Astrocyte of the hippocampus (primary cell): Measurements from ENCODE around the gene MAP2K3.
"Not testable (repeated sequence)": the region's sequence is repeated elsewhere in the genome, so short reads cannot be mapped to it uniquely, and the experiment has no call there.

Experiments
- DNase-seq: peaks from one replicate; pipeline ENCODE4 v3.0.0; 2011; ENCODE audit warnings: low read depth, low spot score

MAP2K3 gene

DNA sequence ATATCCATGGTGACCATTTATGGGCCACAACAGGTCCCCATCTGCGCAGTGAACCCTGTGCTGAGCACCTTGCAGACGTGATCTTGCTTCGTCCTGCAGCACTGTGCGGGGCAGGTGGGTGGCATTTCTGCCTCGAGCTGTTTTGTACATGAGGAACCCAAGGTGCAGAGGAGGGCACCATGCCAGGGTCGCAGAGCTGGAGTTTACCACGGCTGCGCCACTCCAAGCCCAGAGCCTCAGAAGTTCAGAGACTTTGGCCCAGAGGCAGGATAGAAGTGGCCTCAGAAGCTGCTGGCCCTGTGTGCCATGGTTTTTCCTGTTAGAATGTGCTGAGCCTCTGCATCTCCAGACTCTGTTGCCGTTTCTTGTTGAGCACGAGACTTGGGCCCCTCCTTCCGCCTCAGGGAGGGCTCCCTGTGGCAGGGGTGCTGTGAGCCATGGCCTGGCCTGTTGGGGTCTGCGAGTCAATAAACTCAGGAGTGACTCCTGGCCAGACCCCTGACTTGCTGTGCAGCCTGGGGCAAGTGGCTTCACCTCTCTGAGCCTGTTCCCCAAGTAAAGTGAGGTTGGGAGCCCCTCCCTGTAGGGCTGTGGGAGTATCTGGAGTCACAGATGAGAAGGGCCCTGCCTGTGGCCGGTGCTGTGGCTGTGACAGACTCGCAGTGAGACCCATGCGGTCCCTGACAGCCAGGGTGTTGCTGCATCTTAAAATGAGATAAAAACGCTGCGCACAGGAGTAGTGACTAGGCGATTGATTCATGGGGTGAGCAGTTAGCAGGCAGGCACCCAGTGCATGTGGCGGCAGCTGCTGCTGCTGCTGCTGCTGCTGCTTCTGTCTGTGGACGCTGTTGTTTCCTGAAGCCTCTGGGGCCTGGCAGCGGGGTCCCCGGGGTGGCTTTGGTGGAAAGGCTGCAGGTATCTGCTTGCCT, 11.8 kb downstream of the MAP2K3 start:
- DNase-seq: no peak

GRCh38 chr17:21297026-21297520, 12.6 kb downstream of the MAP2K3 start:
- DNase-seq: peak; percentile 46

DNA sequence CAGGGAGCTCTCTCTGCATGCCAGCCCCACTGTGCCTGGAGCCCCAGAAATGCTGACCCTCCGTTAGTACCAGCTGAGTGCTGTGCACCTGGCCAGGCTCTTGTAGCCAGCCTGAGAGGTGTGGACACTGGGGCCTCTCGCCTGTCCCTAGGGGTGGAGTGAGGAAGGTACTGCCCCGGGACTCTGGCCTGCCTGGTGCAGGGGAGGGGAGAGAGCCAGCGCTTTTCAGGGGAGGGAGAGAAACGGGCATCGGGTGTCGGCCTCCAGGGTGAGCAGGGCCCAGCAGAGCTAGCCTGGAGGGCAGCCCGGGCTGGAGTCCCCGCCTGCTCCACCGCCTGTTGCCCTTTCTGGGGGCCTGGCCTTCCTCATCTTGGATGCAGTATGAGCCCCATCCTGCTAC, 13.1 kb downstream of the MAP2K3 start:
- DNase-seq: no peak

- DNase-seq: no peak
Measured at GRCh38 chr17:21298056-21298982, 13.8 kb downstream of the MAP2K3 start.

DNA sequence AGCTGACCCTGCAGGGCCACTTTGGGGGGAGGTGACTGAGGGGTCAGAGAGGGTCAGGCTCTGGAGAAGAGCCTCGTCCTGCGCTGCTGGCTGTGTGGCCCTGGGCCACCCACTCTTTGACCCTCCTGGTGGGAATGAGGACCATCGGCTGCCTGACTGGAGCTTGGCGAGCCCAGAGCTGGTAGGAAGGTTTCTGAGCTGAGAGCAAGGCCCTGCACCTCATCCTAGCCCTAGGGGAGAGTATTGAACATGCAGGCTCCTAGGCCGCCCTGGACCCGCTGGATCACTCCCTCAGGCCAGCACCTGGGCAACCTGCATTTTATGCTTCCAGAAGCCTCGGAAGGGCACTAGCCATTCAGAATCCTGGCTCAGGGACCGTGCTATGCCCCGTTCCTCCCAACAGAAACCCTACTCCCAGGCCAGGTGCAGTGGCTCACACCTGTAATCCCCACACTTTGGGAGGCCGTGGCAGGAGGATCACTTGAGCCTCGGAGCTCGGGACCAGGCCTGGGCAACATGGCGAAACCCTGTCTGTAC, 14.5 kb downstream of the MAP2K3 start:
- no peak for DNase-seq

DNA sequence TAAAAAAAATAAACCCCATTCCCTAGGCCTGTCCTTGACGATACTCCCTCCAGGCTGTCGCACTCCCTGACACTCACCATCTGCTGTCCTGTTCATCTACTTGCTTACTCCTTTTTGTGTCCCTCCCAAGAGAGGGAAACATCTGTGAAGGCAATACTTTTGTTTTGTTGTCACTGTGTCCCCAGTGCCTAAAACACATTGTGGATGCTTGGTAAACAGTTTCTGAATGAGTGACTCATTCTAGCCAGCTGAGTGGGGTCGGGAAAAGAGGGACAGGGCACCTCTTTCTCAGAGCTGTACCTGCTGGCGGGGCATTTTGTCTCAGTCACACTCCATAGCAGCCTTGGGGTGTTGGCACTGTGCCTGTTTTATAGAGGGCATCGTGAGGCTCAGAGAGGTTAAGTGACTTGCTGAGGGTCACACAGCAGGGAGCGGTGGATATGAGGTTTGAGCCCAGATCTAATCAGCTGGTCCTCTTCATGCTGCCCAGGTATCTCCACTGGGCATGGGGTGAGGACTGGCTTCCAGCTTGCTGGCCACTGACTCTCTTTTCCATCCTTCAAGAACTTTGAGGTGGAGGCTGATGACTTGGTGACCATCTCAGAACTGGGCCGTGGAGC, 15.6 kb downstream of the MAP2K3 start:
- no peak for DNase-seq

DNA sequence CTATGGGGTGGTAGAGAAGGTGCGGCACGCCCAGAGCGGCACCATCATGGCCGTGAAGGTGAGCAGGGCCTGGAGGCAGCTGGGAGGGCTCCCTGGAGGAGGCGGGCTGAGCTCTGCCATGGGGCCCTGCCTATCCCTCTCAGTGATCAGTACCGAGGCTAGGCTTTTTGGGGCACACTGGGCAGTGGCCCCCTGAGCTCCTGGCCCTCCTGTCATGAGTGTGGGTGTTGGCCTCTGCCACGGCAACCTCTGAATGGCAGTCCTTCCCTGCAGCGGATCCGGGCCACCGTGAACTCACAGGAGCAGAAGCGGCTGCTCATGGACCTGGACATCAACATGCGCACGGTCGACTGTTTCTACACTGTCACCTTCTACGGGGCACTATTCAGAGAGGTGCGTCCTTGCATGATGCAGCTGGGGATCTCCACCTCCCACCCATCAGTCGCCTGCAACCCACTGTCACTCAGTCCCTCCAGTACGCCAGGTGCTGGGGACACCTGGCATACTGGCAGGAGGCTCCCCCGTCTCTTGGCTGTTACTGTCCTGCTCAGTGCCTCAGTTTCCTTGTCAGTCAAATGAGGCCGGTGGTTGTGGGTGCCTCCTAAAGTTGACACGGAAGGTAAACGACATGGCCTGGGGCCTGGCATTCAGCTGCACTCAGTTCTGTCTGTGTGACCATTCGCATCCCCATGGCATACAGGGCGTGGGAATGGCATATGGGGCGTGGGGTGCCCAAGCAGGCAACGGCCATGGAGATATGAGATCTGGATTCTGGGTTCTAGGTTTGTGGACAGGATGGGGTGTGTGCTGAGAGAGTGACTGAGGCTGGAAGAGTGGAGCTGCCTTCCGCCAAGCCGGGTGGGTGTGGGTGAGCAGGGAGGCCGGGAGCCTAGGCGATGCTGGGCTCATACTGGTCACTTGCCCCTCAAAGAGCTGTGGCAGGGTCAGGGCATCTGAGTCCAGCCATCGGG, 16.4 kb downstream of the MAP2K3 start:
- no peak for DNase-seq

- no peak for DNase-seq
Measured at GRCh38 chr17:21301593-21302550, 17.4 kb downstream of the MAP2K3 start.

- no peak for DNase-seq
Measured at GRCh38 chr17:21302711-21303425, 18.4 kb downstream of the MAP2K3 start.

GRCh38 chr17:21303441-21304065, 19.0 kb downstream of the MAP2K3 start:
- DNase-seq: no peak

DNA sequence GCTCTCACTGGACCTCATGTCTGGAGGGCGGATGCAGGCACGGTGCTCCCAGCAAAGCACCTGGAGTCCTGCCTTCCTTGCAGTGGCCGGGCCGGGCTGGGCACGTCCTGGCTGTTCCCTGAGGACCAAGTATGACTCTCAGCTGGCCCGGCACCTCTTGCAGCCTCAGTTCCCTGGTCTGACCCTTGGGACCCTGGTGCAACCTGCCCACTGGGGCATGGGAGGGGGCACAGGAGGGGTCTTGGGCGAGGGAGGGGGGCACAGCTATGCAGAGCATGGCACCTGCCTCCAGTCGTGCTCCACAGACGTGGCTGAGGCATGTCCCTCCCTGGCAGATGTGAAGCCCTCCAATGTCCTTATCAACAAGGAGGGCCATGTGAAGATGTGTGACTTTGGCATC, 19.6 kb downstream of the MAP2K3 start:
- no peak for DNase-seq

DNA sequence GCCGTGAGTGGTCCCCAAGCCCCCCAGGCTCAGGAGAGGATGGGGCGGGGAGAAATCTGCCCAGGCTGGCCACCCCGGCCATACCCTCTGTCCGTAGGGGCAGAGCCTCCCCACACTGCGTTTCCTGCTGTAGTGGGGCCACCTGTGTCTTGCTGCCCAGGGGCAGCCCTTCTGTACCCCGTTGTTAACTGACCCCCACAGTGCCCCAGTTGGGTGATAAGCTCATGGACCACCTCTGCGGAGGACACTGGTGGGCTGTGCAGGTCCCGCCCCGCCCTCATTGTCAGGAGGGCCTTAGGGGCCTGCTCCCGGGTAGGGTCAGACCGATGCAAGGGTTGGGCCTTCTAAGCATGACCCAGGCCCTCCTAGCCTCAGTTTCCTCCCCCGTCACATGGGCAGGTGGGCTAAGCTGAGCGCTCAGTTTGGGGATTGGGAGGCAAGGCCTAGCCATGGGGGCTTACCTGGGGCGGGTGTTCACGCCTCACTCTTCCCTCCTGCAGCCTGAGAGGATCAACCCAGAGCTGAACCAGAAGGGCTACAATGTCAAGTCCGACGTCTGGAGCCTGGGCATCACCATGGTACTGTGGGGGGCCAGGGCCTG, 20.1 kb downstream of the MAP2K3 start:
- not testable (repeated sequence) for DNase-seq

DNA sequence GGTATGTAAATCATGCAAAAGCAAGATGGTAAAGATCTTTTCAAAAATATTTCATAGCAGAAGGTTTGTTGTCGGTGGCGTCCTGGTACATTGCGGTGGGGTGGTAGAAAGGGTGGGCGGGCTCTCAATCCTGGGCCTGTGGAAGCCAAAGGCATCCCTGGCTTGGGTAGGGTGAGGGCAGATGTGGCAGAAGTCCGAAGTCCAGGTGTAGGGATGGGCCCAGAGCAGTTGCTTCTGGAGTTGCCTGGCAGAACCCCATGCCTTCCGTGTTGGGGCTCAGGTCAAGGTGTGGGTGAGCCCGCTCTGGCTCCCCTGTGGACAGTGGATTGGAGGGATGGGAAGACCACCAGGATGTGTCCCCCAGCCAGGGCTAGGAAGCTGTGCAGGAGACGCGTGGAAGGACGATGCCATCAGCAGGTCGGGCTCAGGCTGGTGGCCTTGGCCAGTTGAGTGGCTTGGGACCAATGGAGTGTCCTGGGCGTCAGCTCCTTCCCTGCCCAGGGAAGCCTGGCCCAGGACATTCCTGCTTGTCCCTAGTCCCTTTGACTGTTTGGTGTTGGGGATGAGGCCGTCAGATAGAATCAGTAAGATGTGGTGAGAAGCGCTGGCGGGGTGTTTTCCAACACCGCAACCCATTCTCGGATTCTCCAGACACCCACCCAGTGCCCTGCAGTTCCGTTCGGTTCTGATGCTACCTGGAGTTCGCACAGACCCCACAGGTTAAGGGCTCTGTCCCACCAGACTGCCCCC, 21.1 kb downstream of the MAP2K3 start:
- not testable (repeated sequence) for DNase-seq

- peak; percentile 46 for DNase-seq
Measured at GRCh38 chr17:21306611-21307272, 22.2 kb downstream of the MAP2K3 start.

DNA sequence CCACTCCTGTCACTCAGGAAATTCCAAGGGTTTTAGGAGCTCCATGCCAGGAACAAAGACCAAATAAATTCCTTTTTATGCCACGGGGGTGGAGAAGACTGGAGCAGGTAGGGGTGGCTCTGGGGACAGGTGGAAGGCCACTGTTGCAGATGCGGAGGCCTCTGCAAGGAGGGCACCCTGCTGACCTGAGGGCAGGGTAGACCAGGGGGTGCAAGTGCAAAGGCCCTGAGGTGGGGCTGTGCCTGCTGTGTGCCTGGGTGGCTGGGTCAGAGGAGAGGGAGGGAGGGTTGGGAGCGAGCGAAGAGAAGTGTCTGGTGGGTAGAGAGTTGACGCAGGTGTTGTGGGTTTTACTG, 22.7 kb downstream of the MAP2K3 start:
- not testable (repeated sequence) for DNase-seq

DNA sequence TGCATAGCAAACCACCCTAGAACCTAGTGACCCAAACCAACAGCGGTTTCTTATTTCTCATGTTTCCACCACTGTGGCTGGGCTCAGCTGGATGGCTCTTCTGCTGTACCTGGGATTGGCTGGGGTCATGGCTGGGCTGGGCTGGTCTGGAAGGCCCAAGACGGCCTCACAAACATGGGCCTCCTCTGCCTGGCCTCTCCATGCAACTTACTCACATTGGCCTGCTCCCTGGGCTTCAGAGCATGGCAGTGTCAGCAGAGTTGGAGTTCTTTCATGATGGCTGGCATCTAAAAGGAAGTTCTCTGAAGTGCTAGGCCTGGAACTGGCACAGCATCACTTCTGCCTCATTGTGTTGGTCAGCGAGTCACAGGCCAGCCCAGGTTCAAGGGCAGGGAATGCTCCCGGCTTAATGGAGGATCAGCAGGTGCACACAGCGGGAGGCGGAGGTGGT, 24.4 kb downstream of the MAP2K3 start:
- DNase-seq: not testable (repeated sequence)
